ENCODE measurements around the gene NOPCHAP1.

The NOPCHAP1 gene

DNA sequence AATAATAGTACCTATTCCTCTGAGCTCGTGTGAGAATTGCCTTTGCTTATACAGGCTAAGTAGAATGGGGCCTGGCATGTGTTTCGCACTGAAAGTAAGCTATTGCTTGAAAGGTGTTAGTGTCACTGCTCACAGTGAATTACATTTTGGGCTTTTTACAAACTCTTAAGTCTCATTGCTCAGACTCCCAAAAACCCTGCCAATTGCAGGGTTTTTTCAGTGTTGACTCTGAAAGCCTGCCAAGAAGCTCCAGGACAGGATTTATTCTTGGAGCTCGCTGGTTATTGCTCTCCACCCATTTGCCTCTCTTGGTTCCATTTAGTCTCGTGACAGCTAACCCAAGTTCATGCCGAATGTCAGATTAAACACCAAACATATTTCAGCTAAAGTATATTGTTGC is 39.8 kb downstream of the NOPCHAP1 start:
- no peak for DNase-seq

DNA sequence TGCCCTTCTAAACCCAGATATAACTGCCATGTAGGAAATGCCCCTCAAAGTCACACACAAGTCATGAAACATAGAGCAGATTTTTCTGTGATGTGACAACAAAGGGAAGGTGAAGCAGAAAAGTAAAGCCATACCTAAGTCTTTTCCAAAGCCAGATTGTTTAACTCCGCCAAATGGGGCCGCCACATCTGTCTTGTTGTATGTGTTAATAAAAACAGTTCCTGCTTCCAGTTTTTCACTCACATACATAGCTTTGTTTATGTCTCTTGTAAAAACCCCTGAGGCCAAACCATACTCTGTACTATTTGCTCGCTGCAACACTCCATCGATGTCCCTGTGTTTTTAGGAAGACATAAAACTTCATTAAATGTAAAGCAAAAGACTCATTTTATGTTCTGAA is 40.3 kb downstream of the NOPCHAP1 start:
- DNase-seq: no peak

DNA sequence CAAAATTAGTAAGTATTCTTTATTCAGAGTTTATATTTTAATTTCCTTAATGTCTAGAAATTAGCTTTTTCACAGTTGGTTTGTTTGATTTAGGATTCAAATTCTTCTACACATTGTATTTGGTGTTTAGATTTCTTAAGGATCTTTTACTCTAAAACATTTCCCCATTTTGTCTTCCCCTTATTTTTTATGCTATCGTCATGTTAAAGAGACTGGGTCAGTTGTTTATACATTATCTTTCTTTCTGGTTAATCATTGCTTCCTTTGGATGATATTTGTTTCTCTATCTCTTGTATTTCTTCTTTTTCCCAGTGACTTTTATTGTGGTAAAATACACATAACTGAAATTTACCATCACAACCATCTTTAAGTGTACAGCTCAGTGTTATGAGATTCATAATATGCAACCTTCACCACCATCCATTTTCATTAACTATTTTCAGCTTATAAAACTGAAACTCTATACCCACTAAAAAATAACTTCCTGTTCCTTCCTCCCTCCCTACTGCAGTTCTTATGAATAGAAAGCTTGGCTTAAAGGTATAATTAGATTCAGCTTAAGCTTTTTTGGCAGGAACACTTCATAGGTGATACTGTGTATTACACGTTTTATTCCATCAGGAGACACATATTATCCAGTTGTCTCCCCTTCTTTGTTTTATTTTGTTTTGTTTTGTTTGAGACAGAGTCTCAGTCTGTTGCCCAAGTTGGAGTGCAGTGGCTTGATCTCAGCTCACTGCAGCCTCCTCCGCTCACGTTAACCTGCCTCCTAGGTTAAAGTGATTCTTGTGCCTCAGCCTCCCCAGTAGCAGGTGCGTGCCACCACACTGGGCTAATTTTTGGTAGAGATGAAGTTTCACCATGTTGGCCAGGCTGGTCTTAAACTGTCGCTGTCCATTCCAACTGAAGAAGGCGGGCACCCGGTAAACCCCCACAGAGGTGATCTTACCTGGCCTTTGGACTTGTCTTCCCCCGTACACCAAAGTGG is 45.0 kb downstream of the NOPCHAP1 start:
- DNase-seq: no peak

DNA sequence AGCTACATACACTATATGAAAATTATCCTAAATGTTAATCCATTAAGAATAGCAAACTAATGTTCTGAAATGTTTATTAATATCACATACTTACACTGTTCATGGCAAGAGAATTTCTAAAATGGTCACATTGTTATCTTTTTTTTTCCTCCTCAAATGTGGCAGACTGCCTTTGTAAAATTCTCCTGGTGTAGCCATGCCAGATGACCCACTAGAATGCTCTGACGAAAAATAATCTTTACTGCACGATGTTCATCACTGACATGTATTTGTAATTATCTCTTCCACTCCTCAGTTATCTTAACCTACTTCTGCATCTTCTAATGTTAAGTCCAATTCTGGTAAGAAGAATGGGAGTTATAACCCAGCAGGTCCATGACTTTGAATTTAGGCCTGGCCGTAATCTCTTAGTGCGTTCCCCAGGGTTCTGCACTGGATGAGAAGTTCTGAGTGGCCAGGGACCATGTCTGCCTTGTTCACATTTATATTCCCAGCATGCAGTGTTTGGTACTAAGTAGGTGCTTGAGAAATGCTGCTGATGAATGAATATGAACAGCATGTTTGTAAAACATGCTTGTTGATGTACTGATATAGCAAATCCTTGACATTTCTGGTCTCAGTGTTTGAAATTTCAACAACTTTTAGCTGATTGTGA is 46.7 kb downstream of the NOPCHAP1 start:
- DNase-seq: no peak

DNA sequence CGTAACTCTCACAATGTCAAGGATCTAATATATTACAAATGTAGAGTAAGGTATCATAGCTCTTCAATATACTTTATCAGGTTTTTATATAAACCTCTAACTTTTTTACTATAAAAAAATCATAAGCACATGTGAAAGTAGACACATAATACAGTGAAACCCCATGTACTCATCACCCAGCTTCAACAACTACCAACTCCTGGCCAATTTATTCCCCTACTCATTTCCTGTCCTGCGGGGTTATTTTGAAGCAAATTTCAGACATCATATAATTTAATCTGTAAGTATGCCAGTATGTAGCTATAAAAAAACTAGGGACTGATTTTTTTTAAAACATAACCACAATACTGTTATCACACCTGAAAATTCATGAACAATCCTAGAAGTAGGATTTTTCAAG is 47.7 kb downstream of the NOPCHAP1 start:
- DNase-seq: no peak
